ENCODE results near the gene KSR1. TPM values are rescaled to one million over a fixed set of nuclear protein-coding genes. Genes with fewer than 3 reads are reported as not detected.

KSR1 gene
- total and polyA plus RNA-seq, 2 of the 8 experiments (the other 6 are each of a cell fraction or from before 2014, with no cell fraction given), result 14.1 to 34.7 TPM

DNA sequence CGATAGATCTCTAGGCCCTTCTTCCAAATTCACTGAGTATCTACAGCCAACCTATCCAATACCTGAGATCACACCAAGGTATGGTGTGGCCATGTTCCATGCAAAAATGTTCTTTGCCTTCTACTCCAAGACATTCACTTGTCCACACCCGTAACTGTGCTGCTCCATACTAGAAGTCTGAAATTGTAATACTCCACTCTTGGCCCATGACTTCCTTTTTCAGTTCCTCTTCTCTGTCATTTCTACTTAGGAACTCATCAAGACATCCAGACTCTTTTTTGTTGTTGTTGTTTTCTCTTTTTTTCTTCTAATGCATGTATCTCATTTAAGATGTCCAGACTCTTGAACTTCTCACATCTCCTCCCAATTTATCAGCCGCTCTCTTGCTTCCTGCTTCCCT is 42.5 kb upstream of the KSR1 start:
- ChIA-PET POLR2A (ENCODE audit: partially characterized antibody) (interaction anchor here (0.9 kb wide), 1 partner anchor 10 kb away, joined by 3 read pairs; no protein-coding TSS in a partner anchor), CTCF (ENCODE audit: partially characterized antibody) (interaction anchor here (0.7 to 2.8 kb wide), 8 partner anchors 18 to 199 kb away, joined by 3 to 15 read pairs (median 4); no protein-coding TSS in a partner anchor)
- FAIRE-seq, result no peak

More for the DNA sequence above, 42.5 kb upstream of the KSR1 start:
- H4K8ac ChIP-seq (ENCODE audit: extremely low read depth, insufficient read depth, low read length), result no peak overlapping the region
- H3K14ac ChIP-seq (ENCODE audit: insufficient read length), result no peak overlapping the region
- DNase-seq (ENCODE audit: low read depth in 1 of 2, low spot score in 2 of 2), result no peak
- no peak overlapping the region for H3K4me2 ChIP-seq (ENCODE audit: insufficient read depth in 1 of 2, low read depth in 2 of 2, low read length in 2 of 2)
- H3K79me2 ChIP-seq (ENCODE audit: control insufficient read depth in 1 of 2, insufficient read depth in 2 of 2, low read length in 2 of 2), result no peaks in the 10 kb centered on the region
- H4K20me1 ChIP-seq (replicated peaks in 1 of 2; ENCODE audit: control insufficient read depth in 1 of 2, insufficient read depth in 2 of 2, low read length in 2 of 2), result no peaks in the 10 kb centered on the region
- 0 out of 7 replicates have a peak, but pooled peaks cover 0 to 4% (median 0%) of the 10 kb centered on the region in 4 experiments for H3K27me3 ChIP-seq (replicated peaks in 1 of 4; ENCODE audit: control insufficient read depth in 3 of 4, extremely low read depth in 1 of 4, insufficient read depth in 3 of 4, low read length in 3 of 4)
- no peak overlapping the region for H2BK5ac ChIP-seq (ENCODE audit: low read depth, low read length)
- no peaks in the 10 kb centered on the region for H3K36me3 ChIP-seq (ENCODE audit: control insufficient read depth in 2 of 4, insufficient read depth in 4 of 4, low read length in 3 of 4)
- no peak overlapping the region for H3K9ac ChIP-seq (replicated peaks in 1 of 4; ENCODE audit: extremely low read depth in 1 of 4, low read depth in 3 of 4, low read length in 3 of 4)
- no peak overlapping the region for H3K56ac ChIP-seq (replicated peaks; ENCODE audit: insufficient read length, low read depth, low read length)
- no peak overlapping the region for H2AK5ac ChIP-seq (ENCODE audit: low read depth, low read length)
- H4K5ac ChIP-seq (ENCODE audit: insufficient read length, low read depth, low read length), result no peak overlapping the region
- no peak overlapping the region for H3K27ac ChIP-seq (ENCODE audit: low read depth, low read length)
- no peak overlapping the region for H2BK12ac ChIP-seq (ENCODE audit: low read depth, low read length)
- H4K91ac ChIP-seq (replicated peaks; ENCODE audit: insufficient read length, low read length), result no peak overlapping the region
- no peaks in the 10 kb centered on the region for H3K9me3 ChIP-seq (ENCODE audit: insufficient read depth in 2 of 2, low read depth in 1 of 2, low read length in 1 of 2)
- H3K4ac ChIP-seq (replicated peaks; ENCODE audit: insufficient read length, low read depth, low read length), result no peak overlapping the region
- no peak overlapping the region for H3K18ac ChIP-seq (ENCODE audit: extremely low read depth, low read length)
- H3K23me2 ChIP-seq (ENCODE audit: low read depth, low read length), result no peaks in the 10 kb centered on the region
- H3K79me1 ChIP-seq (ENCODE audit: low read depth, low read length), result no peaks in the 10 kb centered on the region
- TF ChIP-seq HDAC2 (IDR thresholded peaks at IDR 0.05; ENCODE audit: borderline replicate concordance in 1 of 2, low read depth in 2 of 2, low read length in 2 of 2) (no peak), GTF2F1 (IDR thresholded peaks at IDR 0.05; ENCODE audit: borderline replicate concordance, low read depth, low read length) (no peak), CHD1 (IDR thresholded peaks at IDR 0.05; ENCODE audit: low read depth, low read length) (no peak), TCF12 (IDR thresholded peaks at IDR 0.05; ENCODE audit: low read depth, low read length) (no peak)
- TF ChIP-seq, protein P1, sequence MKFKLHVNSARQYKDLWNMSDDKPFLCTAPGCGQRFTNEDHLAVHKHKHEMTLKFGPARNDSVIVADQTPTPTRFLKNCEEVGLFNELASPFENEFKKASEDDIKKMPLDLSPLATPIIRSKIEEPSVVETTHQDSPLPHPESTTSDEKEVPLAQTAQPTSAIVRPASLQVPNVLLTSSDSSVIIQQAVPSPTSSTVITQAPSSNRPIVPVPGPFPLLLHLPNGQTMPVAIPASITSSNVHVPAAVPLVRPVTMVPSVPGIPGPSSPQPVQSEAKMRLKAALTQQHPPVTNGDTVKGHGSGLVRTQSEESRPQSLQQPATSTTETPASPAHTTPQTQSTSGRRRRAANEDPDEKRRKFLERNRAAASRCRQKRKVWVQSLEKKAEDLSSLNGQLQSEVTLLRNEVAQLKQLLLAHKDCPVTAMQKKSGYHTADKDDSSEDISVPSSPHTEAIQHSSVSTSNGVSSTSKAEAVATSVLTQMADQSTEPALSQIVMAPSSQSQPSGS (IDR thresholded peaks at IDR 0.05; ENCODE audit: low read length), result no peak
- no peaks in the 10 kb centered on the region; a peak in 1 of 7 replicates for H3K4me1 ChIP-seq (replicated peaks in 1 of 4; ENCODE audit: control insufficient read depth in 3 of 4, insufficient read depth in 4 of 4, low read length in 3 of 4)
- H2AFZ ChIP-seq (ENCODE audit: low read length), result no peak overlapping the region
- WGBS, 2 experiments (ENCODE audit: extremely low coverage in 1 of 2, insufficient coverage in 1 of 2, insufficient read length in 1 of 2, insufficient replicate concordance in 2 of 2, low coverage in 1 of 2, low lambda C conversion rate in 2 of 2, missing lambda C conversion rate in 1 of 2), result 90% methylated on average over 3 of the region's 3 CpGs; no CpG with 5 or more reads in 1 of the 2 experiments
- no peak overlapping the region for H3K4me3 ChIP-seq (ENCODE audit: extremely low read depth in 1 of 4, insufficient read depth in 2 of 4, low read depth in 3 of 4, low read length in 4 of 4)
- H2BK120ac ChIP-seq (replicated peaks; ENCODE audit: low read depth, low read length), result no peak overlapping the region
- H3K23ac ChIP-seq (ENCODE audit: insufficient read length), result no peak overlapping the region
- no peak overlapping the region for H2BK20ac ChIP-seq (ENCODE audit: low read length)
- H2BK15ac ChIP-seq (ENCODE audit: low read length), result no peak overlapping the region

Measured in H1 (cell line).